ENCODE results near the gene RANBP9.

DNA sequence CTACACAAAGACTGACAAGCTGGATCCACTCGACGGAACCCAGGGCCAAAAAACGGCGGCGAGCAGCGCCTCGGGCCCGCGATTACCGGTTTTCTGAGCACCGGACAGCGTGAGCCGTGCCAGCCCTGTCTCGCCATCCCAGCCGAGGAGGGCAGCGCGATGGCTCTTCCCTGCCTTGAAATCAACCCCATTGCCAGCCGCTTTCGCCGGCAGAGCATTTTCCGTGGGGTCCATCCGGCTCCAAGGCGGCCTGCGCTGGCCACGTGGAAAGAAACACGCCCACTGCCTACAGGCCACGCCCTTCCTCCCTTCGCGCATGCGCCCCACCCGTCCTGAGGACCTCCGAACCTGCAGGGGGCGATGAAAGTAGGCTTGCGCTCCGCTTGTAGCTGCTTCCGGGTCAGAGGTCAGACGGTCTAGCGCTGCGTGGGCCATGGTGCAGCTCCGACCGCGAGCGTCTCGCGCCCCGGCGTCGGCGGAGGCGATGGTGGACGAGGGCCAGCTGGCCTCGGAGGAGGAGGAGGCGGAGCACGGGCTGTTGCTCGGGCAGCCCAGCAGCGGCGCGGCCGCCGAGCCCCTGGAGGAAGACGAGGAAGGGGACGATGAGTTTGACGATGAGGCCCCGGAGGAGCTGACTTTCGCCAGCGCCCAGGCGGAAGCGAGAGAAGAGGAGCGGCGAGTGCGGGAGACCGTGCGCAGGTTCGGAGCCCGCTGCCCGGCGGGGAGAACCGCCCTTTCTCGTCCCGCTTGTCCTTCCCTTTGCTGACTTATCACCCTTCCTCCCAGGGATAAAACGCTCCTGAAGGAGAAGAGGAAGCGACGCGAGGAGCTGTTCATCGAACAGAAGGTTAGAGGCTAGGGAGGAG is 96.5 kb downstream of the RANBP9 start, which contains the start of gene NOL7:
- TF ChIP-seq, protein P1, sequence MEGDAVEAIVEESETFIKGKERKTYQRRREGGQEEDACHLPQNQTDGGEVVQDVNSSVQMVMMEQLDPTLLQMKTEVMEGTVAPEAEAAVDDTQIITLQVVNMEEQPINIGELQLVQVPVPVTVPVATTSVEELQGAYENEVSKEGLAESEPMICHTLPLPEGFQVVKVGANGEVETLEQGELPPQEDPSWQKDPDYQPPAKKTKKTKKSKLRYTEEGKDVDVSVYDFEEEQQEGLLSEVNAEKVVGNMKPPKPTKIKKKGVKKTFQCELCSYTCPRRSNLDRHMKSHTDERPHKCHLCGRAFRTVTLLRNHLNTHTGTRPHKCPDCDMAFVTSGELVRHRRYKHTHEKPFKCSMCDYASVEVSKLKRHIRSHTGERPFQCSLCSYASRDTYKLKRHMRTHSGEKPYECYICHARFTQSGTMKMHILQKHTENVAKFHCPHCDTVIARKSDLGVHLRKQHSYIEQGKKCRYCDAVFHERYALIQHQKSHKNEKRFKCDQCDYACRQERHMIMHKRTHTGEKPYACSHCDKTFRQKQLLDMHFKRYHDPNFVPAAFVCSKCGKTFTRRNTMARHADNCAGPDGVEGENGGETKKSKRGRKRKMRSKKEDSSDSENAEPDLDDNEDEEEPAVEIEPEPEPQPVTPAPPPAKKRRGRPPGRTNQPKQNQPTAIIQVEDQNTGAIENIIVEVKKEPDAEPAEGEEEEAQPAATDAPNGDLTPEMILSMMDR (IDR thresholded peaks at IDR 0.05; ENCODE audit: insufficient read depth, low read depth, low read length), result peak; percentile 69
- no peak for TF ChIP-seq EZH2 (IDR thresholded peaks at IDR 0.05; ENCODE audit: insufficient read depth, low read length)
